C4-2B (cell line): ENCODE measurements around the gene COX7A2L.

Source experiments
- CTCF ChIP-seq: fragments of 450-650 bp; conservative IDR thresholded peaks from 2 replicates; pipeline ENCODE4 v1.5.1; 2017; ENCODE audit warnings: mild to moderate bottlenecking
- ZFX ChIP-seq: fragments of 450-650 bp; IDR thresholded peaks from 2 replicates; pipeline ENCODE4 v1.6.1; 2017

- TF ChIP-seq ZFX (no peak), CTCF (no peak)
These were observed 60.5 kb downstream of the COX7A2L start for GRCh38 chr2:42300527-42300926.
